Measurements from ENCODE around the gene GRAMD1B. TPM values are rescaled to one million over a fixed set of nuclear protein-coding genes. Genes with fewer than 3 reads are reported as not detected.

The GRAMD1B gene
- total and polyA plus RNA-seq, 2 experiments from 2014 or later: 15.5 to 81.5 TPM

GRCh38 chr11:123603666-123604065, 173.6 kb downstream of the GRAMD1B start:
- H3K4me3 ChIP-seq: no peak overlapping the region
- no peak overlapping the region for H3K27ac ChIP-seq
- no peak for DNase-seq (ENCODE audit: low read depth in 1 of 2, low spot score in 1 of 2)
- H3K4me1 ChIP-seq (ENCODE audit: low read depth): no peaks in the 10 kb centered on the region
- H3K9me3 ChIP-seq (ENCODE audit: low read depth): no peaks in the 10 kb centered on the region
- no peaks in the 10 kb centered on the region for H3K27me3 ChIP-seq
- TF ChIP-seq CTCF (IDR thresholded peaks at IDR 0.05; ENCODE audit: low read depth, low read length): no peak
- H3K36me3 ChIP-seq: peaks cover 26% of the 10 kb centered on the region

GRCh38 chr11:123607781-123608180, 177.7 kb downstream of the GRAMD1B start:
- Histone ChIP-seq H3K36me3 (peaks cover 29% of the 10 kb centered on the region), H3K4me1 (ENCODE audit: low read depth) (no peaks in the 10 kb centered on the region)
- TF ChIP-seq CTCF (IDR thresholded peaks at IDR 0.05; ENCODE audit: low read depth, low read length): no peak

GRCh38 chr11:123608371-123608770, 178.3 kb downstream of the GRAMD1B start:
- no peak overlapping the region for H3K27ac ChIP-seq
- peaks cover 34% of the 10 kb centered on the region for H3K36me3 ChIP-seq
- no peak overlapping the region for H3K4me3 ChIP-seq
- no peaks in the 10 kb centered on the region for H3K4me1 ChIP-seq (ENCODE audit: low read depth)
- no peaks in the 10 kb centered on the region for H3K9me3 ChIP-seq (ENCODE audit: low read depth)
- no peaks in the 10 kb centered on the region for H3K27me3 ChIP-seq
- DNase-seq (ENCODE audit: low read depth in 1 of 2, low spot score in 1 of 2): no peak
- TF ChIP-seq CTCF (IDR thresholded peaks at IDR 0.05; ENCODE audit: low read depth, low read length): no peak

More at GRCh38 chr11:123607781-123608180, 177.7 kb downstream of the GRAMD1B start:
- no peak overlapping the region for H3K4me3 ChIP-seq
- H3K27ac ChIP-seq: no peak overlapping the region
- no peak for DNase-seq (ENCODE audit: low read depth in 1 of 2, low spot score in 1 of 2)
- no peaks in the 10 kb centered on the region for H3K27me3 ChIP-seq
- no peaks in the 10 kb centered on the region for H3K9me3 ChIP-seq (ENCODE audit: low read depth)

- Histone ChIP-seq H3K4me3 (no peak overlapping the region), H3K27ac (no peak overlapping the region), H3K4me1 (ENCODE audit: low read depth) (no peaks in the 10 kb centered on the region), H3K36me3 (peaks cover 35% of the 10 kb centered on the region), H3K27me3 (no peaks in the 10 kb centered on the region), H3K9me3 (ENCODE audit: low read depth) (no peaks in the 10 kb centered on the region)
- no peak for TF ChIP-seq CTCF (IDR thresholded peaks at IDR 0.05; ENCODE audit: low read depth, low read length)
- DNase-seq (ENCODE audit: low read depth in 1 of 2, low spot score in 1 of 2): no peak
These were observed 178.9 kb downstream of the GRAMD1B start for GRCh38 chr11:123608945-123609344.

- H3K4me3 ChIP-seq: no peak overlapping the region
- peaks cover 40% of the 10 kb centered on the region for H3K36me3 ChIP-seq
- H3K4me1 ChIP-seq (ENCODE audit: low read depth): no peaks in the 10 kb centered on the region
- H3K27me3 ChIP-seq: no peaks in the 10 kb centered on the region
- TF ChIP-seq CTCF (IDR thresholded peaks at IDR 0.05; ENCODE audit: low read depth, low read length): no peak
- DNase-seq (ENCODE audit: low read depth in 1 of 2, low spot score in 1 of 2): no peak
- no peaks in the 10 kb centered on the region for H3K9me3 ChIP-seq (ENCODE audit: low read depth)
- no peak overlapping the region for H3K27ac ChIP-seq
These were observed 181.6 kb downstream of the GRAMD1B start for GRCh38 chr11:123611698-123612097.

All from cardiac muscle cell (in vitro differentiated cells and primary cell).